DOHH2 (cell line): ENCODE data around the gene TMEM139.

ENCODE experiments used
- H3F3A ChIP-seq: fragments of 200-600 bp; sonication (generic), shearing (Covaris generic); 2 replicates; pipeline ENCODE4 v1.6.0; 2016; ENCODE audit warnings: antibody characterized with exemption, mild to moderate bottlenecking; ENCODE audit not compliant: control insufficient read depth, insufficient read depth
- H3K27ac ChIP-seq: fragments of 200-600 bp; sonication (generic); 2 replicates; pipeline ENCODE4 v1.5.1; 2014; ENCODE audit warnings: low read depth, mild to moderate bottlenecking, low read length, moderate library complexity
- H3K27me3 ChIP-seq: fragments of 200-600 bp; sonication (generic); 2 replicates; pipeline ENCODE4 v1.6.1; 2014; ENCODE audit warnings: mild to moderate bottlenecking, low read length, mixed read lengths; ENCODE audit not compliant: control insufficient read depth
- H3K36me3 ChIP-seq: fragments of 200-600 bp; sonication (generic); 2 replicates; pipeline ENCODE4 v1.6.1; 2014; ENCODE audit warnings: mild to moderate bottlenecking, low read length, moderate library complexity, mixed read lengths; ENCODE audit not compliant: control insufficient read depth
- H3K4me1 ChIP-seq: fragments of 200-600 bp; sonication (generic); 2 replicates; pipeline ENCODE4 v1.6.1; 2014; ENCODE audit warnings: mild to moderate bottlenecking, low read length, mixed read lengths; ENCODE audit not compliant: control insufficient read depth
- H3K4me2 ChIP-seq: fragments of 200-600 bp; sonication (generic); 2 replicates; pipeline ENCODE4 v1.6.0; 2014; ENCODE audit warnings: mild to moderate bottlenecking, low read length, moderate library complexity
- H3K4me3 ChIP-seq: fragments of 200-600 bp; sonication (generic); 2 replicates; pipeline ENCODE4 v1.5.1; 2014; ENCODE audit warnings: mild to moderate bottlenecking, low read length, mixed read lengths
- H3K79me2 ChIP-seq: fragments of 200-600 bp; sonication (generic); 2 replicates; pipeline ENCODE4 v1.6.1; 2014; ENCODE audit warnings: mild to moderate bottlenecking, low read length, mixed read lengths; ENCODE audit not compliant: control insufficient read depth
- H3K9me2 ChIP-seq: fragments of 200-600 bp; sonication (generic); replicated peaks from 2 replicates; pipeline ENCODE4 v1.6.1; 2014; ENCODE audit warnings: mild to moderate bottlenecking, low read length, mixed read lengths; ENCODE audit not compliant: control insufficient read depth
- H3K9me3 ChIP-seq: fragments of 200-600 bp; sonication (generic); 2 replicates; pipeline ENCODE4 v1.6.1; 2014; ENCODE audit warnings: antibody characterized with exemption, low read length, mixed read lengths; ENCODE audit not compliant: control insufficient read depth, insufficient read depth
- H4K20me1 ChIP-seq: fragments of 200-600 bp; sonication (generic); 2 replicates; pipeline ENCODE4 v1.6.0; 2014; ENCODE audit warnings: low read depth, mild to moderate bottlenecking, antibody characterized with exemption, low read length, moderate library complexity; ENCODE audit not compliant: control insufficient read depth, insufficient read depth
- CTCF ChIP-seq: fragments of 200-600 bp; sonication (generic); IDR thresholded peaks from one replicate; pipeline ENCODE4 v1.5.1; 2014; ENCODE audit warnings: antibody characterized with exemption, mild to moderate bottlenecking, low read depth, low read length; ENCODE audit not compliant: poor library complexity, severe bottlenecking
- EZH2phosphoT487 ChIP-seq: fragments of 200-600 bp; sonication (generic); IDR thresholded peaks from 2 replicates; pipeline ENCODE4 v1.6.1; 2017; ENCODE audit warnings: borderline replicate concordance, mild to moderate bottlenecking, antibody characterized with exemption, low read length, moderate library complexity, mixed read lengths

The TMEM139 gene

GRCh38 chr7:143290293-143290692 is 5.5 kb downstream of the TMEM139 start:
- TF ChIP-seq EZH2phosphoT487 = no peak
- no peak for TF ChIP-seq CTCF
- Histone ChIP-seq H3K4me2 (peak overlapping the region; percentile 83), H3K27ac (no peak overlapping the region), H3K9me2 (no peaks in the 10 kb centered on the region), H4K20me1 (peaks cover 35% of the 10 kb centered on the region), H3K27me3 (no peaks in the 10 kb centered on the region), H3K4me3 (peak overlapping the region; percentile 94), H3K9me3 (peaks cover 7% of the 10 kb centered on the region), H3K36me3 (peaks cover 74% of the 10 kb centered on the region), H3K4me1 (peaks cover 58% of the 10 kb centered on the region), H3K79me2 (peaks cover 67% of the 10 kb centered on the region), H3F3A (no peaks in the 10 kb centered on the region)

- Histone ChIP-seq H3K27me3 (no peaks in the 10 kb centered on the region), H3F3A (peaks cover 4% of the 10 kb centered on the region), H3K4me3 (no peak overlapping the region), H3K79me2 (peaks cover 90% of the 10 kb centered on the region), H4K20me1 (peaks cover 40% of the 10 kb centered on the region), H3K27ac (no peak overlapping the region), H3K36me3 (peaks cover 92% of the 10 kb centered on the region), H3K9me2 (no peaks in the 10 kb centered on the region), H3K4me1 (peaks cover 69% of the 10 kb centered on the region), H3K9me3 (no peaks in the 10 kb centered on the region), H3K4me2 (no peak overlapping the region)
- TF ChIP-seq EZH2phosphoT487 = no peak
- no peak for TF ChIP-seq CTCF
Measured at GRCh38 chr7:143292876-143293275, 8.1 kb downstream of the TMEM139 start.

GRCh38 chr7:143295870-143296269 is 11.1 kb downstream of the TMEM139 start:
- H3K4me2 ChIP-seq = 0 out of 2 replicates have a peak overlapping the region, but pooled peaks have one; percentile 3
- no peak overlapping the region for H3K27ac ChIP-seq
- H4K20me1 ChIP-seq = peaks cover 28% of the 10 kb centered on the region
- H3F3A ChIP-seq = peaks cover 9% of the 10 kb centered on the region
- H3K4me1 ChIP-seq = peaks cover 53% of the 10 kb centered on the region
- H3K4me3 ChIP-seq = no peak overlapping the region
- peaks cover 81% of the 10 kb centered on the region for H3K79me2 ChIP-seq
- no peaks in the 10 kb centered on the region for H3K9me2 ChIP-seq
- peaks cover 97% of the 10 kb centered on the region for H3K36me3 ChIP-seq
- H3K27me3 ChIP-seq = no peaks in the 10 kb centered on the region
- no peaks in the 10 kb centered on the region for H3K9me3 ChIP-seq
- TF ChIP-seq EZH2phosphoT487 (no peak), CTCF (no peak)

GRCh38 chr7:143296686-143297085 is 11.9 kb downstream of the TMEM139 start:
- H3K27me3 ChIP-seq = no peaks in the 10 kb centered on the region
- no peaks in the 10 kb centered on the region for H3K9me2 ChIP-seq
- 0 out of 2 replicates have a peak overlapping the region, but pooled peaks have one; percentile 3 for H3K4me2 ChIP-seq
- H3K9me3 ChIP-seq = no peaks in the 10 kb centered on the region
- H3K79me2 ChIP-seq = peaks cover 73% of the 10 kb centered on the region
- no peak overlapping the region for H3K27ac ChIP-seq
- H3K4me1 ChIP-seq = peaks cover 47% of the 10 kb centered on the region
- peaks cover 11% of the 10 kb centered on the region for H3F3A ChIP-seq
- H3K36me3 ChIP-seq = peaks cover 97% of the 10 kb centered on the region
- TF ChIP-seq CTCF = no peak
- TF ChIP-seq EZH2phosphoT487 = no peak
- H4K20me1 ChIP-seq = peaks cover 23% of the 10 kb centered on the region
- no peak overlapping the region for H3K4me3 ChIP-seq
